Effector CD8-positive, alpha-beta T cell (primary cell): ENCODE results near the gene CACNA1I.

Source experiments
- DNase-seq: peaks from one replicate; lab custom pipeline; 2025; lab: John Stamatoyannopoulos, UW

The CACNA1I gene

DNA sequence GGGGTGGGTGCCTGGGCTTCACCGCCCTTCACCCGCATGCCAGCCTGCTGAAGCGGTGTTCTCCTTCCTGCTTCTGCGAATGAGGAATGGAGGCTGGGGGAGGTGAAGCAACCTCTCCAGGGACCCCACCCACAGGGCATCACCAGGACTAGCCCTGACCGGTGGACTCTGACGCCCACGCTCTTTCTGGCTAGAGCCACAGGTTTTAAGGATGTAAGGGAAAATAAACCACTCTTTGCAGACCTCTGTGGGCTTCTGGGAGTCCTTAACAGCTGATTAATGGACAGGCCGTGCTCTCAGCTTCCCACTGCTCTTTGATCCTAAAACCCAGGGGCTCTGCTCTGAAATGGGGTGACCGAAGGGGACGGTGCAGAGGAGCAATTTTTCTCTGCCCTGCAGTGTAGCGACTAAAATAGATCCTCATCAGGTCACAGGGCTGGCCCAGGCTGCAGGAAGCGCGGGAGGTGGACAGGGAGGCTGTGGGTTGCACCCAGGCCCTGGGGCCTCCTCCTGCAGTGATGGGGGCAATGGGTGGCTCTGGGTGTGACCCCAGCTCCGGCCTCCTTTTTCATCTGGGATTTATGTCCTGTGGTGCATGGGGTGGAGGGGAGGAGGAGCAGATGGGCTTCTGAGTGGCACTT lies 127.4 kb downstream of the CACNA1I start:
- no peak for DNase-seq

DNA sequence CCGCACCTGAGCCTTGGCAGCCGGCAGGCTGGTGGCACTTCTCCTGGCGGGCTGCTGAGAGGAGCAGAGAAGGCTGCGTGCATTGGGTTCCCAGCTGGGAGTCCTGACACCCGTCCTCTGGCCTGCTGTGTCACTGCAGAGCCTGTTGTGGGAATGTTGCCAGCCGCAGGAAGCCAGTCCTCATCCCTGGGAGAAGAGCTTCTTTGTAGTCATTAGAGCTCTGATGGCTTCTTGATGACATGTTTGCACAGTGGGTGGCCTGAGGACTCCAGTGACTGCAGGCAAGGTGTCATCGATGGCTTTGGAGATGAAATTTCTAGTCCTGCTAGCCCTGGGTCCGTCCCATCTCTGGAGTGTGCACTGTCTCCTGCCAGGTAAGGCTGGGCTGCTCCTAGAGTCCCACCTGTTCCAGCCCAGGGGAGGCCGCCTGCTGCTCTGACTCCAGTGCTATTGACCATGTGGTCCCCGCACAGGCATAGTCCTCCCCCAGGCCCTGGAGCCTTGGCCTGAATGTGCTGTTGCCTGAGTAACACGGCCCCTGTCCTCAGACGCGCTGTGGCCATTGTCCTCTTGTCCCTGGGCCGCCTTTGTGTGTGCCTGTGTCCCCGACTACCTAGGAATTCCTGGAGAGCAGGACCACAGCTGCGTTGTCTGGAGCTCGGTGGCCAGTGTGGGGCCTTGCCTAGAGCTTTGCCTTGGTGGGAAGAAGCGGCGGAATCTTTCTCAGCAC lies 129.2 kb downstream of the CACNA1I start:
- DNase-seq = no peak

DNA sequence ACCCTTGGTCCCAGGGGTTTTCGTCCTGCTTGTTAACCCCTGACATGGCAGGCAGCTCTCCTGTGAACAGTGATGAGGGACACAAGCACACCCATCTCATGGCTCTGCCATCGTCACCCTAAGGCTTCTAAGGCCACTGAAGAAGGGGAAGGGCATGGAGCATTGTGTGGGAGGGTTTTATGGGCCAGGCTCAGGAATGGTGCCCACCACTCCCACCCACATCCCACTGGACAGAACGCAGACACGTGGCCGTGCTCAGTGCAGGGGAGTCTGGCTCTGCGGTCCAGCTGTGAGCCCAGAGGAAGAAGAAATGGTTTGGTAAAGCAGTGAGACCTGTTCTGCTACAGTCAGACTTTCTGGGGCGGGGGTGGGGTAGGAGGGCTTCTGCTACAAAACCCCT lies 130.0 kb downstream of the CACNA1I start:
- DNase-seq = no peak

DNA sequence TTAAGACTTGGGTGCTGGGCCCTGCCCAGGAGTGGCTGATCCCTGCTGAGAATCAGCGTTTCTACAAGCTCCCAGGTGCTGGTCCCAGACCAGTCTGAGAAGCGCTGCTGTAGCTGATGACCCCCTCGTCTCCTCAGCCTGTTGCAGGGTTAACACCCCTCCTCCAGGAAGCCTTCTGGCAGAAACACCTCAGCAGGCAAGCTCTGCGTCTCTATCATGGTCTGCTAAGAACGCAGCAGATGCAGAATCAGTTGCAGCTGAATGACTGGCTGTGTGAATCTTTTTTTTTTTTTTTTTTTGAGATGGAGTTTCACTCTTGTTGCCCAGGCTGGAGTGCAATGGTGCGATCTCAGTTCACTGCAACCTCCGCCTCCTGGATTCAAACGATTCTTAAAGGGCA lies 132.5 kb downstream of the CACNA1I start:
- no peak for DNase-seq

DNA sequence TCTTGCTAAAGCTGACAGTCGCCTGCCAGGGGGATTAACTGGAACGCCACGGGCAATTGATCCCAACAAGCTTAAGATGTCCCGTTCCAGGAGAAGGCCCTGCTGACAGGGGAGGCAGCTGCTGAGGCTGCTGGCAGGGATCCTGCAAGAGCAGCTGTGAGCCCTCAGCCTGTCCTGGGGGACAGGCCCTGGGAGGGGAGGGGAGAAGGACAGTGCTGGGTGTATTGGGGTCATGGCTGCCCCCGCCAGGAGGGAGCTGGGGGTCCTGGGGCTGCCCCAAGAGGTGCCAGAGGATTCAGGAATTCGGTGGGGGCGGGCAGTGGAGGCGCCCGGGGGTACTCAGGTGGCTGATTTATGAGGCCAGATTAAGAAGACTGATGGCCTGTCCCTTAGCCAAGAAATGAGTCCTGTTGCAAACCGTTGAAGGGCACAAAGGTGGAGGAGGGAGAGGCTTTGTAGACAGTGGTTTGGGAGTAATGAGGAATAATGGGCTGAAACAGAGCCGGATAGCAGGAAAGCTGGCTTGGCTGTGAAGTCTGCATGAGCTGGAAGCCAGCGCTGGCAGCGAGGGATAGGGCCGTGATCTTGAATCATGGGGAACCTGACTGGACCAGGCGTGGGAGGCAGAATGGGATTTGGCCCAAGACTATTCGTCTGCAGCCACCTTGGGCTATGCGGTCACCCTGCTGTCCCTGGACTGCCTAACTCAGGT lies 133.5 kb downstream of the CACNA1I start:
- DNase-seq = no peak

DNA sequence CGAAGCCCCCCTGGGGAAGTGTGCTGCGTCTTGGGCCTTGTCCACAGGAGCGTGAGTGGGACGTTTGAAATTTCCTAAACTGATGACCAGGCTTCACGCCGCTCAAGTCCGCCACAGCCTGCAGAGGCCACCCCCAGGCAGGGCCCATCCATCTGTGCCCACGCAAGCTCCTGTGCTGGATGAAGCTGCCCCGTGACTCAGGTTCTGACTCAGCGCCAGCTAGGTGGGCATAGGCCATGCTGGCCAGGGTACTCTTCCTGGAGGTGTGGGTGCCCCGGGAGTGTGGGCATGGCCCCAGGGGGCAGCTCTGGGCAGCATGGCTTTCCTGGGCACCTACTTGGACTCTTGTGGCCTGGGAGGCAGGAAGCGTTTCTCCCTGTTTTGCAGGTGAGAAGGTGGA lies 134.8 kb downstream of the CACNA1I start:
- no peak for DNase-seq

DNA sequence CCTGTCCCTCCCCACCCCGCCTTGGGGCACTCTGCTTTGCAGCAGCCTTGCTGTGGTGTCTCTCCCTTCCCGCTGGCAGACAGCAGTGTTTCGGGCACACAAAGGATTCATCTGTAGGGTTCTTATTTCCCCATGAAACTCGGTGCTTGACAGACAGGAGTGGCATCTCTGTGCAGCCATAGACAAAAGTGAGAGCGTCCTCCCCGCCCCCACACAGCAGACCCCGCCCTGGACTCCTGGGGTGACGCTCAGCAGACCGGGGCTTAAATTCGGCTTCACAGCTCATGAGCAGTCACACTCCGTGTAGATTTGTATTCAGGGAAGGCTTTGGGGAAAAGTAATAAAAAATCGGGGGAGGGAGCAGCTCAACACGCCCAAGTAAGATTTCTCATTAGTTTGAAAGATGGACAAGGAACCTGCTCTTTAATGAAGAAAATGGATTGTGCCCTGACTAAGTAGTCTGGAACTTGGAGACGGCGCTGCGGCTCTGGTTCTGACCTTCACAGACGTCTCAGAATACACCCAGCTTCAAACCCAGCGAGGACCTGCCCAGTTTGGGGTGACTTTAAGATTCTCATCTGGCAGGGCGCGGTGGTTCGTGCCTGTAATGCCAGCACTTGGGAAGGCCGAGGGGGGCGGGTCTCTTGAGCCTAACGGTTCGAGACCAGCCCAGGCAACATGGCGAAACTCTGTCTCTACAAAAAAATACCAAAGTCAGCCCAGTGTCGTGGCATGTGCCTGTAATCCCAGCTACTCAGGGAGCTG lies 136.0 kb downstream of the CACNA1I start:
- DNase-seq = no peak

DNA sequence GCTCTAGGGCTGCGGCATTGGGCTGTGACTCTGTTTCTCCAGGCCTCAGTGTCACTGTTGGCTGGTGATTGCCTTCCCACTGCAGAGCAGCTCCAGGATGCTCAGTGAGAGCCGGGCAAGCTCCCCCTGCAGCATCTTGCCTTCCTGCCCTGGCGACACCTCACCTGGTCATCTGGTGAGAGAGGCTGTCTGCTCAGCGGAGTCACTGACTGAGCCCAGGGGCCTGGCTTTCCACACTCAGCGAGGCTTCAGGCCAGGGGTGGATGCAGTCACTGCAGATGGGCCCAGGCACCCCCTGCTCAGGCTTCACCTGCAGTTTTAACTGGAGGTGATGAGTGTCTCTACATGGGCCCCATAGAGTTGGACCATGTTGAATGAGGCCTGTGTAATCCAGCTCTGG lies 136.8 kb downstream of the CACNA1I start:
- DNase-seq = no peak

DNA sequence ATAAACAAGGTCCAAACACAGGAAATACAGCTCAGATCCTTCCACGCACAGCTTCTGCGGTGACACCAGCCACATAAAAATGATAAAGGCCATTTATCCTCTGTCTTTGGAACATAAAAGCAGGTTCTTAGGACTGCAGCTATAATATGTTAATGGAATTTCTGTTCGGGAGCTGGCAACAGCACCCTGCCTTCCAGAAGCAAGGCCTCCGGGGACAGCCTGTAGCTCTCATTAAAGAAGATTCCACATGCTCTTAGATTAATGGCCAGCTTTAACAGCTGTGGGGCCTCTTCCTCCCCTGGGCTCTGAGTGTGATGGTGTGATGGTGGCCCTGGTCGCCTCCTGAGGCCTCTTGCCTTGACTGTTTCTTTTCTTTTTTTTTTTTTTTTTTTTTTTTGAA lies 137.3 kb downstream of the CACNA1I start:
- no peak for DNase-seq

DNA sequence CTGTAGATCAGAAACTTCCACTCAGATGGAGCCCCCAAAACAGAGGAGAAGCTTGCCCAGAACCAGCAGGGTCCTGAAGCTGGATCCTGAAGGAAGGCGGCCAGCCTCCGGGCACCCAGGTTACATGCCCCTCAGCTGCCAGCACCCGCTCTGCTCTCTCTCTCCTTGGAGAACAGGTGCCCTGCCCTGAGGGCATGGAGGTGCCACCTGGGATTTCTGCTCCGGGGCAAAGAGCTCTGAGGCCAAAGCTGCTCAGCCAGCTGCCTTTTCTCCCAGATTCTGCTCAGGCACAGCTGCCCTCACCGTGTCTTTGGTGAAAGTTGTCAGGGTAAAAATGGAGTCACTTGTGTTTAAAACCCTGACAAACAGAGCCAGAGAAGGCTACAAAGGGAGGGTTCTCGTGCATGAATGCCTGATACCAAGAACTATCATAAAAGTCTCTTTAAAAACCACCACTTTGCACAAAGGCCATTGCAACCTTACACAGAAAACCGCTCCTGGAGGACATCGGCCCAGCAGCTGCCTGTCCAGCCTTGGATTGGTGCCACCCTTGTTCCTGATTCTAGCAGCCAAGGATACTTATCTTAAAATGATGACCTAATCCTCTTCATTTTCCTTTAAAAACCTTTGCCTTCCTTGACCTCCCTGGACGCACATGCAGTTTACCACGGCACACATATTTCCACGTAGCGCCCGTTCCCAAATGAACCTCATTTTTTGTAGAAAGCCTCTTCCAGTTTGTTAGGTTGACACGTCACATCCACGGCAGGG lies 140.0 kb downstream of the CACNA1I start:
- DNase-seq = no peak

DNA sequence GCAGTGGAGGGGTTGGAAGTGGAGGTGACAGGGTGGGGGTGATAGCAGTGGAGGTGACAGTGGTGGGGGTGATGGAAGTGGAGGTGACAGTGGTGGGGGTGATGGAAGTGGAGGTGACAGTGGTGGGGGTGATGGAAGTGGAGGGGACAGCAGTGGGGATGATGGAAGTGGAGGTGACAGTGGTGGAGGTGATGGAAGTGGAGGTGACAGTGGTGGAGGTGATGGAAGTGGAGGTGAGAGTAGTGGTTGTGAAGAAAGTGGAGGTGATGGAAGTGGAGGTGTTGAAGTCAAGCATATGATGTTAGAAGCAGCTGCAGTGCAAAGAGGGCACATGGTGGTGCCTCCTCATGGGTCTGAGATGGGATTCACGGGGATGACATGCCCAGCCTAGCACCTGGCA lies 141.5 kb downstream of the CACNA1I start:
- DNase-seq = no peak

DNA sequence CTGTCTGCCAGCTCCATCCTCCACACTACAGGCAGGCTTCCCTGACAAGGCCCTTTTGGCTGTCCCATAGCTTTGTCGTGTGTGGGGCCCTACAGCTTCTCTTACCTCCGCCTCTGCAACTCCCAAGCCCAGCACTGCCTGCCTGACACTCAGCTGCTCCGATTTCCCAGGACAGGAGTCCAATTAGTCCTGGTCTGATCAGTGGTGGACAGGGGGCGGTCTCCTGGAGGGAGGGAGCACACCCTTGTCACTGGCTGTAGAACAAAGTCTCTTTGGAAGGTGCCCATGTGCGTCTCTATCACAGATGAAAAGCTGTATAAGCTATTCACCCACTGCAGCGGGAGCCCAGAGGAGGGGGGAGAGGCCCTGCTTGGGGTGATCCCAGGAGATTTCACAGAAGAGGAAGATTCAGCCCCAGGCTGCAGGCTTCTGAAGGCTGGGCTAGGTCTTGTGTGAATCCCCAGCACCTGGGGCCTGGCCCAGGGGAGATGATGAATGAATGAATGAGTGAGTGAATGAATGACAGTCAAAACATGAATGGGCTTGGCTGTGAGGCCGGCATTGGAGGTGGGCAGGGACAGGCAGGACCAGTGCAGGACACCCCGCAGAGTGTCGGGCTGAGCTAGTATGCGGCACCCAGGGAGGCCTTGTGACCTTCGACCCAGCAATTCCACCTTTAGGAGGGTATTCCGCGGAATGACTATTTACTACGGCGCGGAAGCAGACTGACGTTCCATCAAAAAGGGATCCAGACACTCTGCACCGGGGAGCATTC lies 142.4 kb downstream of the CACNA1I start:
- no peak for DNase-seq

DNA sequence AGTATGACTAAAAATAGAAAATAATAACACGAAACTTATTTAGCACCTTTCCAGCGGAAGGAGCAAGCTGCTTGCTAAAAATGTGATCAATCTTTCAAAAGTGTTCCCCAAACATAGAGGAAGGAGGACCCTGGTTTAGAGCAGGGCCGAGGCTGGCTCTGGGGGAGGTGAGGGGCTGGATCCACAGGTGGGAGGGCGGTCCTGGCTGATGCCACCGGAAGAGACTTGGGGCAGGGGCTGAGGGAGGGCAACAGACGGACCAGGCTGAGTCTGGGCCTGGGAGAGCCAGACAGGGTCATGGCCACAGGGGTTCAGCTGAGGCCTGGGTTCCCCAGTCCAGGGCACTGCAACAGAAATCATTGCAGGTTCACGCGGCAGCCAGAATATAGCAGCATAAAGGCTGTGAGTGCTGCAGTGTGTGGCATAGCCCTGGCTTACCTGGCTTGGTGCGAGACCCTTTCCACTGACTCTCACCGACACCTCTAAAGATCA lies 143.3 kb downstream of the CACNA1I start:
- no peak for DNase-seq

DNA sequence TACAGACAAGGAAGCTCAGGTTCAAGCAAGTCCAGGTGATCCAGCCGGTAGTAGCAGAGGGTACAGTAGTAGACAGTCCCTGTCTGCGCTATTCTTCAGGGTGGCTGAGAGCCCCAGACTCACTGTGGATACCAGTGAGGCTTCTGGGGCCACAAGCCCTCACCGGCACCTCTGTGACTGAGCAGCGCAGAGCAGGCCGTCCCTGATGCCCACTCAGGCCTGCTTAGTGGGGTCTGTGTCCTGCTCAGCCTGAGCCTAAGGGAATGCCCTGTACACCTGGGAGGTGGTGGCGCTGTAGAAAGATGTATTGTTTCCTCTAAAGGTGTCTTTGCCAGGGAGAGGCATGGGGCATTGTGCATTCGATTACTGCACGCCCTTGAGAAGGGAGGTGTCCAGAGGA lies 143.8 kb downstream of the CACNA1I start:
- no peak for DNase-seq

DNA sequence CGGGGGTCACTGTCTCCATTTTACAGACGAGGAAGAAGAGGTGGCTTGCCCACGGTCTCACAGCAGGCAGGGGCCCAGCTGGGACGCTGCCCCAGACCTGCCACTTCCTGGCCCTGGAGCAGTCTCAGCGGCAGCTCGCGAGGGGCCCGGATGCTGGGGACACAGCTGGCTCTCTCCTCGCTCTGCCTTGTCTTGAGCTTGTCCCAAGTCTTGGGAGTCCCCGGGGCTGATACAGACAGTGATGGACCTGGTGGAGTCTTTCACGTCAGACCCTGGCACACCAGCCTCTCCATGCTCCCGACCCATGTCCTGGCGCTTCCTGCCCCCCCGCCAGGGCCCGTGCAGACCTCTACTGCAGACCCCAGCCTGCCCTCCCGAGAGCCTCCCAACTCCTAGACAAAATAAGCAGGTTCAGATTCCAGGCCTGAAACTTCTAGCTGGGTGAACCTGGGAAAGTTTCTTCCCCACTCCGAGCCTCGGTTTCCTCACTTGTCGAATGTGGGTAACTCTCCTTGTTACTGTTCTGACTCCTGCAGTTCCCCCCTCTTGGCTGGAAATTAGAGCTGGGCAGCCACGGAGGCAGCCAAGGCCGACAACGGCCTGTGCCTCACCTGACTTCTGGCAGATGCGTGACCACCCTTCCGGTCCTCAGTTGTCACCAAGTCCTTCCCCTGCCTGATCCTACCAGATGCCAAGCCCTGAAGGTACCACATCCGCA lies 145.4 kb downstream of the CACNA1I start:
- no peak for DNase-seq

DNA sequence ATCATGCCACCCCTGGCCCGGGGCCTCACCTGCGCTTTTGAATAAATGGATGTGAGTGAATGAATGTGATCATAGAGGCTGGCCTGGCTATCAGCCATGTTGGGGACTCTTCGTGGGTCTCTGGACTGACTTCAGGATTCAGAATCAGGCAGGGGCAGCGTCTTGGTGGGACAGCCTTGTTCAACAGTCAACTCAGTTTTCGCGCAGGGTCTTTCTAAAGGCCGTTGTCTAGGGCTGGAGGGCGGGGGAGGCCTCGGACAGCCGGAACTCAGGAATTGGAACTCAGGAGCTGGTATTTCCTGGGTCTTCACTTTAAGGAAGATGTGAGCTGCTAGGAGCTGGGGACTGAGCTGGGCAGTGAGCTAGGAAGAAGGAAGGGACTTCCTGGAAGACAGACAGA lies 146.0 kb downstream of the CACNA1I start:
- no peak for DNase-seq

DNA sequence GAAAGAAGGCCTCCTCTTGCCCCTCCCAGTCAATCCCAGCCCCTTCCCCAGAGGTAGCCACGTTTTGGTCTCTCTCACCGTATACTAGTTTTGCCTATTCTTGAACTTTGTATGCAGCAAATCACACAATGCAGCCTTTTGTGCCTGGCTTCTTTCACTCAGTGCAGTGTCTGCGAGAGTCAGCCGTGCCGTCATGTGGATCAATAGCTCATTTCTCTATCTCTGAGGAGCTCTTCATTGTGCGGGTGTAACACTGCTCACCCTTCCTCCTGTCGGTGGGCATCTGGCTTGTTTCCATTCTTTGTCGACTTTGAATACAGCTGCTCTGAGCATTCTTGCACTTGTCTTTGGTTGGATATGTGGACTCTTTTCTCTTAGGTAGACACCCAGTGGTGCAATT lies 146.5 kb downstream of the CACNA1I start:
- no peak for DNase-seq

DNA sequence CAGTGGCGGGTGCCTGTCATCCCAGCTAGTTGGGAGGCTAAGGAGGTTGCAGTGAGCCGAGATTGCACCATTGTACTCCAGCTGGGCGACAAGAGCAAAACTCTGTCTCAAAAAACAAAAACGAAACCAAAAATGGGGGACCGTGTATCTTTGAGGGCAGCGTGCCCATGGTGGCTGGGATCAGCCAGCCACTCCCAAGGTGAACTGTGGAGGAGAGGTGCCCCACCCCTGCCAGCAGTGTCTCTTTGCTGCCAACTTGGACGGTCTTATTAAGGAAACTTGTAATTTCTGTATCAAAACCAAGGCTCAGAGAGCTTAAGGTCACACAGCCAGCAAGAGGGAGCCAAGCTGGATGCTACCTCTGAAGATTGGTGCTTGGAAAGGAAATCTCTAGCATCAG lies 147.7 kb downstream of the CACNA1I start:
- no peak for DNase-seq

DNA sequence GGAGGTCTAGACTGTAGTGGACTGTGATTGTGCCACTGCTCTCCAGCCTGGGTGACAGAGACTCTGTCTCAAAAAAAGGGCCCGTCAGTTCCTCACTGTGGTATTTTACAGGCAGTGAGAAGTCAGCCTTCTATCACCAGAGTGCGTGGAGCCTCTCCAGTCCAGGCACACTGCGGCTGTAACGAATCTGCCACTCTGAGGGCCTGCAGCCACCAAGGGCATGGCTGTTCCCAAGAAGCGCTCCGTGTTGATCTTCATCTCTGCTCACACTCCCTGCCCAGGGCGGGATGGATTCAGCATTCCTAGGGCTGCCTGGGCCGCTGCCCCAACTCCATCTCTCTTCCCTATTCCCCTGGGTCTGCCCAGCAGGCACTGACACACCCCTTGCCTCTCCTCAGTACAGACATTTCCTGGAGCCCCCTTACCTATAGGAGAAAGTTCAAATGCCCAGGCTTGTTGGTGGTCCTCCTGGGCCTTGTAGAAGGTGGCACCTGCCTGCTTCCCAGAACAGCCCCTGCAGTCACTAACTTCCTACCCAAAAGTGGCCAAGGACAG lies 148.4 kb downstream of the CACNA1I start:
- no peak for DNase-seq
